Transverse colon (tissue), 3 donors: ENCODE measurements around the gene CDH22.

Experiments
- EP300 ChIP-seq: sonication (generic); formaldehyde crosslinking; IDR thresholded peaks from one replicate; pipeline ENCODE4 v1.6.1; 2017; ENCODE audit warnings: antibody characterized with exemption, low read depth
- POLR2A ChIP-seq: fragments of 450-650 bp; IDR thresholded peaks from one replicate; pipeline ENCODE4 v1.6.1; 2016; ENCODE audit warnings: antibody characterized with exemption, mild to moderate bottlenecking, moderate library complexity
- TF ChIP-seq, protein P1 (sequence below), 5 experiments: fragments of 200-600 bp in 3 of 5; fragments of 450-650 bp in 2 of 5; sonication (generic) in 3 of 5; IDR thresholded peaks; 1 replicate in 2 of 5; 2 replicates in 3 of 5; pipeline ENCODE4 v1.5.1; 2016 to 2017; ENCODE audit warnings: antibody characterized with exemption in 5 of 5, inconsistent platforms in 3 of 5, mild to moderate bottlenecking in 2 of 5, moderate library complexity in 1 of 5

DNA sequence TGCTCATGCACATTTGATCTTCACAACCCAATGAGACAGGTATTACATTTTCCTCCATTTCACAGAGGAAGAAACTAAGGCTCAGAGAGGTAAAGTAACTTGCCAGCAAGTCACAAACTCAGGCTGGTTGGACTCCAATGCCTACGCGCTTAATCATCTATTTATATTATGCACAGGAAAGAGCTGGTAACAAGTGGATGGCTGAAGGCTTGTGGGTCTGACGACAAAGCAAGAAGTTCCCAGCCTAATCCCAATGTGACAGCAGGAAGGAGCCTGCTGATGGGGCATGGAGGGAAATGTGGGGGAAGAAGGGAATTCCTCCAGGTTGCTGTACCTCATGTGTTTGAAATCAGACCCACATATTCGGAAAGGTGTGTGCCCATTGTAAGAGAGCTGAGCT is 3.9 kb downstream of the CDH22 start:
- TF ChIP-seq, protein P1, sequence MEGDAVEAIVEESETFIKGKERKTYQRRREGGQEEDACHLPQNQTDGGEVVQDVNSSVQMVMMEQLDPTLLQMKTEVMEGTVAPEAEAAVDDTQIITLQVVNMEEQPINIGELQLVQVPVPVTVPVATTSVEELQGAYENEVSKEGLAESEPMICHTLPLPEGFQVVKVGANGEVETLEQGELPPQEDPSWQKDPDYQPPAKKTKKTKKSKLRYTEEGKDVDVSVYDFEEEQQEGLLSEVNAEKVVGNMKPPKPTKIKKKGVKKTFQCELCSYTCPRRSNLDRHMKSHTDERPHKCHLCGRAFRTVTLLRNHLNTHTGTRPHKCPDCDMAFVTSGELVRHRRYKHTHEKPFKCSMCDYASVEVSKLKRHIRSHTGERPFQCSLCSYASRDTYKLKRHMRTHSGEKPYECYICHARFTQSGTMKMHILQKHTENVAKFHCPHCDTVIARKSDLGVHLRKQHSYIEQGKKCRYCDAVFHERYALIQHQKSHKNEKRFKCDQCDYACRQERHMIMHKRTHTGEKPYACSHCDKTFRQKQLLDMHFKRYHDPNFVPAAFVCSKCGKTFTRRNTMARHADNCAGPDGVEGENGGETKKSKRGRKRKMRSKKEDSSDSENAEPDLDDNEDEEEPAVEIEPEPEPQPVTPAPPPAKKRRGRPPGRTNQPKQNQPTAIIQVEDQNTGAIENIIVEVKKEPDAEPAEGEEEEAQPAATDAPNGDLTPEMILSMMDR (IDR thresholded peaks at IDR 0.05): no peak
- TF ChIP-seq POLR2A (no peak), EP300 (no peak)
